ENCODE data around the gene MRGPRF. TPM values are rescaled to one million over a fixed set of nuclear protein-coding genes. Genes with fewer than 3 reads are reported as not detected.

Gene MRGPRF
- total RNA-seq, 4 donors from 2014 or later = 88.9 to 213 (median 165) TPM

- peaks cover 0 to 87% (median 35%) of the 10 kb centered on the region in 3 donors for H3K4me1 ChIP-seq
- TF ChIP-seq EP300 (IDR thresholded peaks at IDR 0.05) = no peak
- no peak for TF ChIP-seq CTCF (IDR thresholded peaks at IDR 0.05)
- no peak for TF ChIP-seq POLR2AphosphoS5 (IDR thresholded peaks at IDR 0.05)
- no peak for TF ChIP-seq POLR2A (IDR thresholded peaks at IDR 0.05)
- H3K27me3 ChIP-seq = no peaks in the 10 kb centered on the region
- 80% methylated on average over 3 of the region's 35 CpGs; no CpG with 5 or more reads in 1 of the 2 donors for WGBS, 2 donors (ENCODE audit: low coverage in 1 of 2)
- peak overlapping the region in 3 of 4 donors; percentile 99 for H3K27ac ChIP-seq
- H3K4me3 ChIP-seq = peak overlapping the region in 1 of 2 donors; percentile 99
- H3K9me3 ChIP-seq = no peaks in the 10 kb centered on the region
- ATAC-seq = no peak
- H3K36me3 ChIP-seq = peaks cover 0 to 51% of the 10 kb centered on the region in 2 donors
Measured at GRCh38 chr11:69053546-69054396, 40.7 kb upstream of the MRGPRF start.

- Histone ChIP-seq H3K4me3 (peak overlapping the region in 1 of 2 donors; percentile 99), H3K27me3 (no peaks in the 10 kb centered on the region), H3K27ac (peak overlapping the region; percentile 1 to 99 (median 99)), H3K9me3 (no peaks in the 10 kb centered on the region), H3K4me1 (peaks cover 0 to 91% (median 35%) of the 10 kb centered on the region in 3 donors), H3K36me3 (peaks cover 0 to 45% of the 10 kb centered on the region in 2 donors)
- no peak for TF ChIP-seq POLR2A (IDR thresholded peaks at IDR 0.05)
- TF ChIP-seq CTCF (IDR thresholded peaks at IDR 0.05) = no peak
- TF ChIP-seq POLR2AphosphoS5 (IDR thresholded peaks at IDR 0.05) = no peak
- no peak for TF ChIP-seq EP300 (IDR thresholded peaks at IDR 0.05)
- ATAC-seq = no peak
- WGBS, 2 donors (ENCODE audit: low coverage in 1 of 2) = no CpG with 5 or more reads among the region's 9 CpGs
Measured at GRCh38 chr11:69053169-69053477, 40.1 kb upstream of the MRGPRF start.

GRCh38 chr11:69052343-69053168 lies 39.5 kb upstream of the MRGPRF start:
- H3K27ac ChIP-seq = peak overlapping the region; percentile 97 to 99 (median 99)
- ATAC-seq = no peak
- peaks cover 0 to 39% of the 10 kb centered on the region in 2 donors for H3K36me3 ChIP-seq
- no CpG with 5 or more reads among the region's 21 CpGs for WGBS, 2 donors (ENCODE audit: low coverage in 1 of 2)
- no peak for TF ChIP-seq POLR2A (IDR thresholded peaks at IDR 0.05)
- no peak for TF ChIP-seq EP300 (IDR thresholded peaks at IDR 0.05)
- TF ChIP-seq CTCF (IDR thresholded peaks at IDR 0.05) = no peak
- no peak for TF ChIP-seq POLR2AphosphoS5 (IDR thresholded peaks at IDR 0.05)
- H3K27me3 ChIP-seq = no peaks in the 10 kb centered on the region
- no peaks in the 10 kb centered on the region for H3K9me3 ChIP-seq
- H3K4me1 ChIP-seq = peaks cover 0 to 94% (median 35%) of the 10 kb centered on the region in 3 donors
- H3K4me3 ChIP-seq = peak overlapping the region in 1 of 2 donors; percentile 99

- Histone ChIP-seq H3K4me1 (peaks cover 0 to 85% (median 35%) of the 10 kb centered on the region in 3 donors), H3K4me3 (peak overlapping the region in 1 of 2 donors; percentile 99), H3K36me3 (peaks cover 0 to 34% of the 10 kb centered on the region in 2 donors), H3K27ac (peak overlapping the region; percentile 97 to 99 (median 99)), H3K9me3 (no peaks in the 10 kb centered on the region), H3K27me3 (no peaks in the 10 kb centered on the region)
- WGBS, 2 donors (ENCODE audit: low coverage in 1 of 2) = 55 to 67% methylated on average over 3 to 4 of the region's 20 CpGs
- ATAC-seq = no peak
- TF ChIP-seq POLR2A (IDR thresholded peaks at IDR 0.05) = no peak
- TF ChIP-seq POLR2AphosphoS5 (IDR thresholded peaks at IDR 0.05) = no peak
- no peak for TF ChIP-seq CTCF (IDR thresholded peaks at IDR 0.05)
- no peak for TF ChIP-seq EP300 (IDR thresholded peaks at IDR 0.05)
Measured at GRCh38 chr11:69051381-69052342, 38.6 kb upstream of the MRGPRF start.
